Glutamatergic neuron (in vitro differentiated cells): ENCODE measurements around the gene CYP2C18. TPM values are rescaled to one million over a fixed set of nuclear protein-coding genes. Genes with fewer than 3 reads are reported as not detected.
"Not testable (repeated sequence)": the region's sequence is repeated elsewhere in the genome, so short reads cannot be mapped to it uniquely, and the experiment has no call there.

Experiments used
- DNase-seq: peaks from one replicate; pipeline ENCODE4 v3.0.0; 2022
- H3K27ac Mint-ChIP-seq: one replicate; pipeline ENCODE4 v1.8.0; 2020; ENCODE audit warnings: mild to moderate bottlenecking, mixed read lengths, inconsistent platforms; ENCODE audit not compliant: unreplicated experiment
- H3K27me3 Mint-ChIP-seq: one replicate; pipeline ENCODE4 v1.8.0; 2020; ENCODE audit warnings: mild to moderate bottlenecking, moderate library complexity, mixed read lengths, inconsistent platforms; ENCODE audit not compliant: unreplicated experiment
- H3K36me3 Mint-ChIP-seq: one replicate; pipeline ENCODE4 v1.8.0; 2020; ENCODE audit warnings: mild to moderate bottlenecking, mixed read lengths, inconsistent platforms; ENCODE audit not compliant: unreplicated experiment
- H3K4me1 Mint-ChIP-seq: one replicate; pipeline ENCODE4 v1.8.0; 2020; ENCODE audit warnings: mild to moderate bottlenecking, low read depth, mixed read lengths, inconsistent platforms; ENCODE audit not compliant: unreplicated experiment
- H3K4me3 Mint-ChIP-seq: one replicate; pipeline ENCODE4 v1.8.0; 2020; ENCODE audit warnings: mild to moderate bottlenecking, mixed read lengths, inconsistent platforms; ENCODE audit not compliant: unreplicated experiment
- H3K9me3 Mint-ChIP-seq: one replicate; pipeline ENCODE4 v1.8.0; 2020; ENCODE audit warnings: mild to moderate bottlenecking, moderate library complexity, mixed read lengths, inconsistent platforms; ENCODE audit not compliant: unreplicated experiment
- total RNA-seq: library from RNA; stranded (reverse); fragmentation: NEBNext Ultra II Directional; extraction: Animal tissue kit (Norgen Biotek cat#: 25700); gene quantifications from one replicate; pipeline ENCODE4 v1.2.1, GENCODE V29; 2021; ENCODE audit not compliant: unreplicated experiment
- TF ChIP-seq, protein P1 (sequence below): fragments of 200-600 bp; sonication (generic); IDR thresholded peaks from one replicate; pipeline ENCODE4 v1.5.0; 2021; ENCODE audit not compliant: partially characterized antibody, unreplicated experiment

Gene CYP2C18
- total RNA-seq, 1 donor from 2014 or later = not detected

DNA sequence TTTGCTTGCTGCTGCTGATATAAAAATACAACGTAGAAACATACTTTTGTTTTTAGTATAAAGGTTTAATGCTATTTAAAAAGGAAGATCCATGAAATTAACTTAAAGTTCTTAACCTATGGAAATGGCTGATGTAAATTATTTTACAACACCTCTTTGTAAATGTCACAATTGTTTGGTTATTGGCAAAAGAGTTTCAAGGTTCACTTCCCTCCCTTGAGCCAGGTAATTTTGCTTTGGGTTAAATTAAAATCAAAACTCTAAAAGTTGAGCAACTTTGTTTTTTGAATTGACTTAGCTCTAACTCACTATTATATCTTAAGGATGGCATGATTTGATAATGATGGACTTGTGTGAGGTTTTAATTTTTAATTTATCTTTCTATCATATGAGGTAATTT lies 39.2 kb upstream of the CYP2C18 start:
- Mint-ChIP-seq H3K27me3 (peaks cover 3% of the 10 kb centered on the region), H3K4me3 (no peak overlapping the region)
- DNase-seq = no peak

GRCh38 chr10:94645285-94645684 lies 38.2 kb upstream of the CYP2C18 start:
- H3K4me3 Mint-ChIP-seq = no peak overlapping the region
- no peaks in the 10 kb centered on the region for H3K36me3 Mint-ChIP-seq
- no peak for DNase-seq
- no peak overlapping the region for H3K27ac Mint-ChIP-seq
- H3K27me3 Mint-ChIP-seq = peaks cover 3% of the 10 kb centered on the region
- H3K4me1 Mint-ChIP-seq = no peaks in the 10 kb centered on the region
- H3K9me3 Mint-ChIP-seq = peaks cover 5% of the 10 kb centered on the region
- TF ChIP-seq, protein P1, sequence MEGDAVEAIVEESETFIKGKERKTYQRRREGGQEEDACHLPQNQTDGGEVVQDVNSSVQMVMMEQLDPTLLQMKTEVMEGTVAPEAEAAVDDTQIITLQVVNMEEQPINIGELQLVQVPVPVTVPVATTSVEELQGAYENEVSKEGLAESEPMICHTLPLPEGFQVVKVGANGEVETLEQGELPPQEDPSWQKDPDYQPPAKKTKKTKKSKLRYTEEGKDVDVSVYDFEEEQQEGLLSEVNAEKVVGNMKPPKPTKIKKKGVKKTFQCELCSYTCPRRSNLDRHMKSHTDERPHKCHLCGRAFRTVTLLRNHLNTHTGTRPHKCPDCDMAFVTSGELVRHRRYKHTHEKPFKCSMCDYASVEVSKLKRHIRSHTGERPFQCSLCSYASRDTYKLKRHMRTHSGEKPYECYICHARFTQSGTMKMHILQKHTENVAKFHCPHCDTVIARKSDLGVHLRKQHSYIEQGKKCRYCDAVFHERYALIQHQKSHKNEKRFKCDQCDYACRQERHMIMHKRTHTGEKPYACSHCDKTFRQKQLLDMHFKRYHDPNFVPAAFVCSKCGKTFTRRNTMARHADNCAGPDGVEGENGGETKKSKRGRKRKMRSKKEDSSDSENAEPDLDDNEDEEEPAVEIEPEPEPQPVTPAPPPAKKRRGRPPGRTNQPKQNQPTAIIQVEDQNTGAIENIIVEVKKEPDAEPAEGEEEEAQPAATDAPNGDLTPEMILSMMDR = no peak

More for the DNA sequence above, 39.2 kb upstream of the CYP2C18 start:
- H3K9me3 Mint-ChIP-seq = peaks cover 3% of the 10 kb centered on the region
- TF ChIP-seq, protein P1 = no peak
- no peak overlapping the region for H3K27ac Mint-ChIP-seq
- H3K4me1 Mint-ChIP-seq = no peaks in the 10 kb centered on the region
- no peaks in the 10 kb centered on the region for H3K36me3 Mint-ChIP-seq

GRCh38 chr10:94655201-94655600 lies 28.3 kb upstream of the CYP2C18 start:
- not testable (repeated sequence) for H3K4me1 Mint-ChIP-seq, H3K27ac Mint-ChIP-seq, H3K4me3 Mint-ChIP-seq, H3K36me3 Mint-ChIP-seq, H3K27me3 Mint-ChIP-seq, DNase-seq, H3K9me3 Mint-ChIP-seq

DNA sequence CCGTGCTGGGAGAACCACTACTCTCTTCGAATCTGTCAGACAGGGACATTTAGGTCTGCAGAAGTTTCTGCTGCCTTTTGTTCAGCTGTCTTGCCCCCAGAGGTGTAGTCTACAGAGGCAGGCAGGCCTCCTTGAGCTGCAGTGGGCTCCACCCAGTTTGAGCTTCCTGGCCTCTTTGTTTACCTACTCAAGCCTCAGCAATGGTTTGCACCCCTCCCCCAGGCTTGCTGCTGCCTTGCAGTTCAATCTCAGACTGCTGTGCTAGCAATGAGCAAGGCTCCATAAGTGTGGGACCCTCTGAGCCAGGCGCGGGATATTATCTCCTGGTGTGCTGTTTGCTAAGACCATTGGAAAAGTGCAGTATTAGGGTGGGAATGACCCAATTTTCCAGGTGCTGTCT lies 20.5 kb upstream of the CYP2C18 start:
- not testable (repeated sequence) for H3K27me3 Mint-ChIP-seq, H3K4me3 Mint-ChIP-seq, DNase-seq, H3K4me1 Mint-ChIP-seq, H3K36me3 Mint-ChIP-seq, H3K9me3 Mint-ChIP-seq, H3K27ac Mint-ChIP-seq

GRCh38 chr10:94666391-94667102 lies 17.0 kb upstream of the CYP2C18 start:
- peaks cover 3% of the 10 kb centered on the region for H3K9me3 Mint-ChIP-seq
- H3K4me3 Mint-ChIP-seq = no peak overlapping the region
- no peak overlapping the region for H3K27ac Mint-ChIP-seq
- H3K4me1 Mint-ChIP-seq = no peaks in the 10 kb centered on the region
- H3K36me3 Mint-ChIP-seq = no peaks in the 10 kb centered on the region
- TF ChIP-seq, protein P1 = no peak
- DNase-seq = no peak
- no peaks in the 10 kb centered on the region for H3K27me3 Mint-ChIP-seq

DNA sequence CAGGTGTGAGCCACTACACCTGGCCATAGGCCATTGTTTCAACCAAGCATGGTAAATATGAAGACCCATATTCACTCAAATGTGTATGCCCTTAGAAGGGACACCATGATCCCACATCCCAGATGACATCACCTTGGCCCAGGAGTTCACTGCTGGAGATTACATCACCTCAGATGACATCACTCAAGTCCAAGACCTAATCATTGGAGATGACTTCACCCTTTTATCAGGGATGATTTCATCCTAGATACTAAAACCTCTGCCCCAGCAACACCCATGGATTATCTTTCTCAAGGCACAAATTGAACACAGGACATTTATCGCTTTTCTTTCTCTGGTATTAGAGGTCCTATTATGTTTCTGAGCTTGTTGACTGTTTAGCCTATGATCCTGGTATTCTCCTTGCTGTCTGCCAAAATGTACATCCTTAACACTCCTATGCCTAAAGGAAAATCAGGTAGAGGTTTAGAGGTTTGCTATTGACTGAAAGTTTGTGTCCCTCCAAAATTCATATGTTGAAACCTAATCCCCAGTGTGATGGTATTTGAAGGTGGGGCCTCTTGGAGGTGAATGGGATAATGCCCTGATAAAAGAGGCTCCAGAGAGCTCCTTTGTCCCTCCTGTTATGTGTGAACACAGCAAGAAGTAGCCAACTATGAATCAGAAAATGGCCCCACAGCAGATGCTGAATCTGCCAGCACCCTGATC lies 9.8 kb upstream of the CYP2C18 start:
- H3K36me3 Mint-ChIP-seq = no peaks in the 10 kb centered on the region
- TF ChIP-seq, protein P1 = no peak
- no peaks in the 10 kb centered on the region for H3K27me3 Mint-ChIP-seq
- no peak overlapping the region for H3K4me3 Mint-ChIP-seq
- no peaks in the 10 kb centered on the region for H3K9me3 Mint-ChIP-seq
- no peak for DNase-seq
- no peaks in the 10 kb centered on the region for H3K4me1 Mint-ChIP-seq
- H3K27ac Mint-ChIP-seq = no peak overlapping the region
